Hepatocyte (in vitro differentiated cells): Measurements from ENCODE around the gene GRB10.

Experiments
- EZH2 ChIP-seq: fragments of 200-600 bp; sonication (generic); IDR thresholded peaks from 2 replicates; pipeline ENCODE4 v1.6.1; 2016; ENCODE audit warnings: antibody characterized with exemption, mild to moderate bottlenecking, borderline replicate concordance
- TF ChIP-seq, protein P1 (sequence below): fragments of 200-600 bp; sonication (generic); IDR thresholded peaks from 2 replicates; pipeline ENCODE4 v1.5.1; 2016; ENCODE audit warnings: antibody characterized with exemption, mild to moderate bottlenecking; ENCODE audit not compliant: poor library complexity

DNA sequence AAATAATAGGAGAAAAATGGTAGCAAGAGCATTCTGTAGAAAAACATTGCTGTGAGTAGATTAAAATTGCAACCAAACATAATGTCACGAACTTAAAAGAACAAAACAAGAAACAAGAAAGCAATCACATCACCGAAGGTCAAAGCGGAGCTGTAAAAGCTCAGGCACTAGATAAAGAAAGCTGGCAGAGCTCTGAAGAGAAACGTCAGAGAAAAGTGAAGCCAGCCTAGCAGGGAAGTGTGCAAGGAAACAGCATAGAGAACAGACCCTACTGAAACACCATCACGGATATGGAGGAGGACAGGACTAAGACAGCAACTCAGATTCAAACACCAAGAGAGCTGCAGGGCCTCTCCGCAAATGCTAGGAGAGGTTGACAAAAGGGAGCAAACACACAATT, 195.0 kb downstream of the GRB10 start:
- TF ChIP-seq, protein P1, sequence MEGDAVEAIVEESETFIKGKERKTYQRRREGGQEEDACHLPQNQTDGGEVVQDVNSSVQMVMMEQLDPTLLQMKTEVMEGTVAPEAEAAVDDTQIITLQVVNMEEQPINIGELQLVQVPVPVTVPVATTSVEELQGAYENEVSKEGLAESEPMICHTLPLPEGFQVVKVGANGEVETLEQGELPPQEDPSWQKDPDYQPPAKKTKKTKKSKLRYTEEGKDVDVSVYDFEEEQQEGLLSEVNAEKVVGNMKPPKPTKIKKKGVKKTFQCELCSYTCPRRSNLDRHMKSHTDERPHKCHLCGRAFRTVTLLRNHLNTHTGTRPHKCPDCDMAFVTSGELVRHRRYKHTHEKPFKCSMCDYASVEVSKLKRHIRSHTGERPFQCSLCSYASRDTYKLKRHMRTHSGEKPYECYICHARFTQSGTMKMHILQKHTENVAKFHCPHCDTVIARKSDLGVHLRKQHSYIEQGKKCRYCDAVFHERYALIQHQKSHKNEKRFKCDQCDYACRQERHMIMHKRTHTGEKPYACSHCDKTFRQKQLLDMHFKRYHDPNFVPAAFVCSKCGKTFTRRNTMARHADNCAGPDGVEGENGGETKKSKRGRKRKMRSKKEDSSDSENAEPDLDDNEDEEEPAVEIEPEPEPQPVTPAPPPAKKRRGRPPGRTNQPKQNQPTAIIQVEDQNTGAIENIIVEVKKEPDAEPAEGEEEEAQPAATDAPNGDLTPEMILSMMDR: no peak
- no peak for TF ChIP-seq EZH2
